ENCODE data around the gene DBNDD1. TPM values are rescaled to one million over a fixed set of nuclear protein-coding genes. Genes with fewer than 3 reads are reported as not detected.

DBNDD1 gene
- total RNA-seq, 2 donors from 2014 or later: 8.7 to 19.9 TPM

DNA sequence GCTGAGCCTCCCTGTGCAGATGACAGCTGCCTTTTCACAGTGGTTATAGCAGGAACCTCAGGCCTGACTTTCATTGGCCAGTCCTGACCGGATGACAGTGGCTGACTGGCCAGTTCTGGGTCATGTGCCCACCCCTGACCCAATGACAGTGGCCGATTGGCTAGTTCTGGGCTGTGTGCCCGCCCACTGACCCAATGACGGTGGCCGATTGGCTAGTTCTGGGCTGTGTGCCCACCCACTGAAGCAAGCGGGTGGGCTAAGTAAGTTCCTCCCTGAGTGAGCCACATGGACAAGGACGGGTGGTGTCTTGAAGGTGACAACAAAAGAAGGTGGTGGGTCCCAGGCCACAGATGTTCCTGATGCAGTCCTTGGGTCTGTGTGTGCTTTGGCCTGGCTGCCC is 61.2 kb downstream of the DBNDD1 start:
- Histone ChIP-seq H3K4me3 (no peak overlapping the region), H3K36me3 (peaks cover 22% of the 10 kb centered on the region), H3K27me3 (replicated peaks; ENCODE audit: insufficient read depth) (no peaks in the 10 kb centered on the region), H3K27ac (no peak overlapping the region), H3K9me3 (no peaks in the 10 kb centered on the region), H3K4me1 (ENCODE audit: control insufficient read depth in 1 of 2, low read depth in 2 of 2) (no peaks in the 10 kb centered on the region)
- DNase-seq (ENCODE audit: low spot score): no peak
- TF ChIP-seq, protein P1, sequence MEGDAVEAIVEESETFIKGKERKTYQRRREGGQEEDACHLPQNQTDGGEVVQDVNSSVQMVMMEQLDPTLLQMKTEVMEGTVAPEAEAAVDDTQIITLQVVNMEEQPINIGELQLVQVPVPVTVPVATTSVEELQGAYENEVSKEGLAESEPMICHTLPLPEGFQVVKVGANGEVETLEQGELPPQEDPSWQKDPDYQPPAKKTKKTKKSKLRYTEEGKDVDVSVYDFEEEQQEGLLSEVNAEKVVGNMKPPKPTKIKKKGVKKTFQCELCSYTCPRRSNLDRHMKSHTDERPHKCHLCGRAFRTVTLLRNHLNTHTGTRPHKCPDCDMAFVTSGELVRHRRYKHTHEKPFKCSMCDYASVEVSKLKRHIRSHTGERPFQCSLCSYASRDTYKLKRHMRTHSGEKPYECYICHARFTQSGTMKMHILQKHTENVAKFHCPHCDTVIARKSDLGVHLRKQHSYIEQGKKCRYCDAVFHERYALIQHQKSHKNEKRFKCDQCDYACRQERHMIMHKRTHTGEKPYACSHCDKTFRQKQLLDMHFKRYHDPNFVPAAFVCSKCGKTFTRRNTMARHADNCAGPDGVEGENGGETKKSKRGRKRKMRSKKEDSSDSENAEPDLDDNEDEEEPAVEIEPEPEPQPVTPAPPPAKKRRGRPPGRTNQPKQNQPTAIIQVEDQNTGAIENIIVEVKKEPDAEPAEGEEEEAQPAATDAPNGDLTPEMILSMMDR (IDR thresholded peaks at IDR 0.05): no peak
- ATAC-seq (ENCODE audit: insufficient number of reproducible peaks, low FRiP score, low read depth): no peak

DNA sequence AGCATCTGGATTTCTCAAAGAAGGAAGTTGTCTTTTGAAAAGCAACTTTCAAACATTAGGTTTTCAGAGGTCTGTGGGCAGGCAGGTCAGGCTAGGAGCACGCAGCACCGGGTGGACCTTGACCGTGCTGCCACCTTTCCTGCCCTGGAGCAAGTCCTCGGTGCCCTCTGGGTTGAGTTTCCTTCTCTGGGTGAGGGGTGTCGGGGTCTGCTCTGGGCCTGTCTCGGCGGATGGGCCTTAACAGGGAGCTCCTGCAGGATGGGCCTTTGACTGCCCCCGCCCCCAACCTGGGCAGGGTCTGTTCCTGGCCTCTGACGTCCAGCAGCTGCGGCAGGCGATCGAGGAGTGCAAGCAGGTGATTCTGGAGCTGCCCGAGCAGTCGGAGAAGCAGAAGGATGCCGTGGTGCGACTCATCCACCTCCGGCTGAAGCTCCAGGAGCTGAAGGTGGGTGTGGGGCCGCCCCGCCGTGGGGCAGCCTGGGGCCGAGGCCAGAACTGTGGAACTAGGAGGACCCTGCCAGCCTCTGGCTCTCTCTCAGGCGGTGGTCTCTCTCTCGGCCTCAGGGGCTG is 62.0 kb downstream of the DBNDD1 start:
- no peaks in the 10 kb centered on the region for H3K9me3 ChIP-seq
- no peak for DNase-seq (ENCODE audit: low spot score)
- ATAC-seq (ENCODE audit: insufficient number of reproducible peaks, low FRiP score, low read depth): no peak
- H3K4me1 ChIP-seq (ENCODE audit: control insufficient read depth in 1 of 2, low read depth in 2 of 2): no peaks in the 10 kb centered on the region
- TF ChIP-seq, protein P1 (IDR thresholded peaks at IDR 0.05): no peak
- H3K36me3 ChIP-seq: peaks cover 22% of the 10 kb centered on the region
- H3K27ac ChIP-seq: no peak overlapping the region
- H3K27me3 ChIP-seq (replicated peaks; ENCODE audit: insufficient read depth): no peaks in the 10 kb centered on the region
- H3K4me3 ChIP-seq: peak overlapping the region; percentile 31

DNA sequence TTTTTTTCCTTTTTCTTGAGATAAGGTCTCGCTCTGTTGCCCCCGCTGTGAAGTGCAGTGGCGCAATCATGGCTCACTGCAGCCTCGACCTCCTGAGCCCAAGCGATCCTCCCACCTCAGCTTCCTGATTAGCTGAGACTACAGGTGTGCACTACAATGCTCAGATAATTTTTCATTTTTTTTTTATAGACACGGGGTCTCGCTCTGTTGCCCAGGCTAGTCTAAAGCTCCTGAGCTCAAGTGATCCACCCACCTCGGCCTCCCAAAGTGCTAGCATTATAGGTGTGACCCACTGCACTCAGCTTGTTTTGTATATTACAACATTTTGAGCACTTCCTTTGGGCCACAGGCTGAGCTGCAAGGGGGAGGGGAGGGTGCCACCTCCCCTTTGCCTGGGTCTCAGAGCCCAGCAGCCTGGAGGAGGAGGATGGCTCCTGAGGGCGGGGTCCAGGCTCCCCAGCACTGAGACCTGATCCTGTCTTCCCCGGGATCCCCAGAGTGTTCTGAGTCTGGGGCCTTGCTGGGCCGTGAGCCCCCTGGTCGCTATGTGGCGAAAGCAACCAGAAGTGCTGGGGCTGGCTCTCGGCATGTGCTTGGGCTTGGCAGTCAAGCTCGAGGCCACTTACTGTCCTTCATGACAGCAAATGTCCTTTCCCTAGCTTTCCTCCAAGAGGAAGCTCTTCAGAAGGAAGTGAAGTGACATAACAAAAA is 62.6 kb downstream of the DBNDD1 start:
- H3K27me3 ChIP-seq (replicated peaks; ENCODE audit: insufficient read depth): no peaks in the 10 kb centered on the region
- H3K36me3 ChIP-seq: peaks cover 22% of the 10 kb centered on the region
- H3K9me3 ChIP-seq: no peaks in the 10 kb centered on the region
- TF ChIP-seq, protein P1 (IDR thresholded peaks at IDR 0.05): no peak
- ATAC-seq (ENCODE audit: insufficient number of reproducible peaks, low FRiP score, low read depth): no peak
- no peak for DNase-seq (ENCODE audit: low spot score)
- H3K4me3 ChIP-seq: no peak overlapping the region
- H3K27ac ChIP-seq: no peak overlapping the region
- H3K4me1 ChIP-seq (ENCODE audit: control insufficient read depth in 1 of 2, low read depth in 2 of 2): no peaks in the 10 kb centered on the region

DNA sequence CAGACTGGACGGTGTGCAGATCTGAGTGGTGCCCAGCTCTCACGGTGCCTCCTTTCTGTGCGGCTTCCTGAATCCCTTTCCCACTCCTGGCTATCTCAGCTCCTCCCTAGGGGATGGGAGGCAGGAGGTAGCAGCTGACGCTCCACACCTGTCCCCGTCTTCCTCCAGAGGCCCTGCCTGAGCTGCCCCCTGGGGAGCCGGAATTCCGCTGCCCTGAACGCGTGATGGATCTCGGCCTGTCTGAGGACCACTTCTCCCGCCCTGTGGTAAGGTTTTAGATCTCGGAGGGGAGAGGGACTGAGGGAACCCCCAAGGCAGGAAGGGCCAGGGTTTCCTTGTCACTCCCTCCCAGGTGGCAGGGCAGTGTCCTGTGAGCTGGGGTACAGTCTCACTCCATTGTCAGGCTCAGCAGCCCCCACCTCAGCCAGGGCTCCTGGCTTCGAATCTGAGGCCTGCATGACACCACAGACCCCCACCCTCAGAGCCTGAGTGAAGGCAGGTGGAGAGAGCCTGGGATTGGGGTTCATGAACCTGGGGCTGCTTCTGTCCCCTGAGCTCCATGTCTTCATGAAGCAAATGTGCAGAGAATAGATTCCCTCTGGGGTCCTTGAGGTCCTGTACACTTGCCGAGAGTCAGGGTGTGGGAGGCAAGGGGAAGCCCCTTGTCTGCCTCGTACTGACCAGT is 64.1 kb downstream of the DBNDD1 start:
- ATAC-seq (ENCODE audit: insufficient number of reproducible peaks, low FRiP score, low read depth) (no peak), DNase-seq (ENCODE audit: low spot score) (no peak)
- H3K4me3 ChIP-seq: no peak overlapping the region
- H3K9me3 ChIP-seq: no peaks in the 10 kb centered on the region
- H3K27me3 ChIP-seq (replicated peaks; ENCODE audit: insufficient read depth): no peaks in the 10 kb centered on the region
- TF ChIP-seq, protein P1 (IDR thresholded peaks at IDR 0.05): no peak
- no peak overlapping the region for H3K27ac ChIP-seq
- no peaks in the 10 kb centered on the region for H3K4me1 ChIP-seq (ENCODE audit: control insufficient read depth in 1 of 2, low read depth in 2 of 2)
- H3K36me3 ChIP-seq: peaks cover 22% of the 10 kb centered on the region

Other genes starting within 250 kb of the DBNDD1 start
- 1 to 10 TPM; 2.5 to 3.7 TPM for gene FANCA, start 202.8 kb downstream of the DBNDD1 start, total RNA-seq
- 1 to 10 TPM in 1 of 2 donors, not detected in 1; 2.0 TPM for gene SPIRE2, start 191.0 kb downstream of the DBNDD1 start, total RNA-seq
- 100 to 1,000 TPM; 166 to 247 TPM for gene TCF25, start 145.9 kb downstream of the DBNDD1 start, total RNA-seq
- gene MC1R, start 100.6 kb downstream of the DBNDD1 start, total RNA-seq: 10 to 100 TPM; 13.1 to 19.3 TPM
- 10 to 100 TPM in 1 of 2 donors, 1 to 10 TPM in 1; 4.2 to 18.0 TPM for gene TUBB3, start 96.1 kb downstream of the DBNDD1 start, total RNA-seq
- gene DEF8, start 70.7 kb downstream of the DBNDD1 start, total RNA-seq: 100 to 1,000 TPM in 1 of 2 donors, 10 to 100 TPM in 1; 77.8 to 185 TPM
- gene PRDM7, start 57.9 kb upstream of the DBNDD1 start, total RNA-seq: not detected

Data from thoracic aorta (tissue), 2 donors.